BJ (cell line): ENCODE data around the gene RXFP2. TPM values are rescaled to one million over a fixed set of nuclear protein-coding genes. Genes with fewer than 3 reads are reported as not detected.

ENCODE experiments used
- CTCF ChIA-PET: fragments of 350-600 bp; formaldehyde crosslinking; extraction: SDS; loops from one replicate; lab custom pipeline; 2021; ENCODE audit warnings: antibody characterized with exemption, inconsistent platforms; lab: Yijun Ruan, JAX
- POLR2A ChIA-PET: fragments of 300-600 bp; sonication (Branson Sonifier 250); formaldehyde crosslinking; extraction: SDS; loops from one replicate; lab custom pipeline; 2021; ENCODE audit warnings: antibody characterized with exemption; lab: Charles Lee
- DNase-seq: peaks from one replicate; pipeline ENCODE4 v3.0.0-alpha.2; 2011; ENCODE audit warnings: low read depth
- H3K27me3 ChIP-seq: 2 replicates; pipeline ENCODE4 v1.6.0; 2011; ENCODE audit warnings: low read length; ENCODE audit not compliant: control insufficient read depth, insufficient read depth
- H3K36me3 ChIP-seq: 2 replicates; pipeline ENCODE4 v1.5.1; 2011; ENCODE audit warnings: low read length; ENCODE audit not compliant: control insufficient read depth, insufficient read depth
- H3K4me3 ChIP-seq: 2 replicates; pipeline ENCODE4 v1.5.1; 2011; ENCODE audit warnings: low read depth, mild to moderate bottlenecking, control low read depth, low read length
- CTCF ChIP-seq: IDR thresholded peaks from 2 replicates; pipeline ENCODE4 v1.5.1; 2011; ENCODE audit warnings: low read depth, mild to moderate bottlenecking, control low read depth, inconsistent platforms, low read length, moderate library complexity; ENCODE audit not compliant: insufficient read depth
- polyA plus RNA-seq: library from polyadenylated mRNA; depleted of rRNA; stranded (reverse); fragments of >200 nt; gene quantifications from 2 replicates; pipeline ENCODE4 v1.2.3, GENCODE V29; 2011

RXFP2 gene
- polyA plus RNA-seq, 1 experiment: not detected

- TF ChIP-seq CTCF: no peak
- CTCF ChIA-PET: interaction anchor here (1.1 kb wide), 1 partner anchor 39 kb away, joined by 3 read pairs; no protein-coding TSS in a partner anchor
- peaks cover 14% of the 10 kb centered on the region for H3K27me3 ChIP-seq
- DNase-seq: no peak
- peak overlapping the region; percentile 84 for H3K4me3 ChIP-seq
- POLR2A ChIA-PET: no interaction called here
- H3K36me3 ChIP-seq: no peaks in the 10 kb centered on the region
Observed at GRCh38 chr13:31846961-31847752, 107.8 kb downstream of the RXFP2 start.

GRCh38 chr13:31848621-31849020, 109.3 kb downstream of the RXFP2 start:
- no peaks in the 10 kb centered on the region for H3K36me3 ChIP-seq
- no peak overlapping the region for H3K4me3 ChIP-seq
- no peak for DNase-seq
- CTCF ChIA-PET: interaction anchor here (0.9 kb wide), 2 partner anchors 8 to 421 kb away, joined by 3 read pairs; no protein-coding TSS in a partner anchor
- peaks cover 8% of the 10 kb centered on the region for H3K27me3 ChIP-seq
- POLR2A ChIA-PET: no interaction called here
- TF ChIP-seq CTCF: no peak

GRCh38 chr13:31849206-31849605, 109.9 kb downstream of the RXFP2 start:
- POLR2A ChIA-PET: no interaction called here
- Histone ChIP-seq H3K36me3 (no peaks in the 10 kb centered on the region), H3K4me3 (no peak overlapping the region), H3K27me3 (peaks cover 5% of the 10 kb centered on the region)
- DNase-seq: no peak
- CTCF ChIA-PET: interaction anchor here (0.9 to 1.4 kb wide), 2 partner anchors 18 to 421 kb away, joined by 3 to 7 read pairs; no protein-coding TSS in a partner anchor
- no peak for TF ChIP-seq CTCF

- TF ChIP-seq CTCF: no peak
- no peaks in the 10 kb centered on the region for H3K27me3 ChIP-seq
- DNase-seq: no peak
- H3K4me3 ChIP-seq: no peak overlapping the region
- H3K36me3 ChIP-seq: no peaks in the 10 kb centered on the region
- CTCF ChIA-PET: interaction anchor here (1.4 kb wide), 1 partner anchor 19 kb away, joined by 7 read pairs; no protein-coding TSS in a partner anchor
- POLR2A ChIA-PET: no interaction called here
Observed at GRCh38 chr13:31850041-31850555, 110.8 kb downstream of the RXFP2 start.

GRCh38 chr13:31851216-31851615, 111.9 kb downstream of the RXFP2 start:
- POLR2A ChIA-PET: no interaction called here
- TF ChIP-seq CTCF: no peak
- no peak for DNase-seq
- Histone ChIP-seq H3K4me3 (no peak overlapping the region), H3K36me3 (no peaks in the 10 kb centered on the region), H3K27me3 (no peaks in the 10 kb centered on the region)
- CTCF ChIA-PET: no interaction called here
